ENCODE data around the gene GCNT1.
"Not testable (repeated sequence)": the region's sequence is repeated elsewhere in the genome, so short reads cannot be mapped to it uniquely, and the experiment has no call there.

GCNT1 gene

GRCh38 chr9:76493496-76493895 is 34.5 kb downstream of the GCNT1 start:
- not testable (repeated sequence) for DNase-seq

DNA sequence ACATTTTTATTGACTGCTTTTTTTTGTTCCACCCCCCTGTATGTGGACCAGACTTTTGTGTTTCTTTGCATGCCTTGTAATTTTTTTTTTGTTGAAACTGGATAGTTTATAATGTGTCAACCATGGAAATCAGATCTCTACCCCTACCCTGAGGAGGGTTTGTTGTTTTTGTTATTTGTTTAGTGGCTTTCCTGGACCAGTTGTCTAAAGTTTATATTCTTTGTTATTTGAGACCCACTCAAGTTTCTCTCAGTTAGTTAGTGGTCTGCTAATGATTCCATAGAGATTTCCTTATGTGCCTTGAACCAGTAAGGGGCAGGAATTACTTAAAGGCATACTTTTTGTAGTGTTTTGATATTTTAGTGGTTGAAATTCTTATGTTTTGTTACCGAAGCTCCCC is 41.1 kb downstream of the GCNT1 start:
- DNase-seq, result no peak

- DNase-seq, result no peak
These were observed 43.8 kb downstream of the GCNT1 start for GRCh38 chr9:76502746-76503145.

GRCh38 chr9:76510041-76510440 is 51.1 kb downstream of the GCNT1 start:
- DNase-seq, result no peak

DNA sequence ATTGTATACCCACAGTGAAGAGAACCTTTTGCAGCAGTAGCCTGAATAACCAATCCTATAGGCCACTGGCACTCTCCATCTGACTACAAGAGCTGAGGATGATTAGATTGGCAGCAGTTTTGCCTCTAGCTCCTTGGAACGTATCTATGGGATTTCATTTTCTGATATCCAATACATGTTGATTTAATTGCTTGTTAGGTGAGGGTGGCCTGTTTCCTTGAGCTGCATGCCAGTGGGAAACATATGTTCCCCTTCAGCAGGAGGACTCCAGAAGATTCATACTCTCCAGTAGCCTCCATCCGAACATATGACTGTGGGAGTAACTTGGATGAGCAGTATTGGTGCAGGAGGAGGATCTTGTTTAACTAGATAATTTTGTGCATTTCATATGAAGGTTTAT is 51.5 kb downstream of the GCNT1 start:
- no peak for DNase-seq

GRCh38 chr9:76512826-76513225 is 53.8 kb downstream of the GCNT1 start:
- no peak for DNase-seq

DNA sequence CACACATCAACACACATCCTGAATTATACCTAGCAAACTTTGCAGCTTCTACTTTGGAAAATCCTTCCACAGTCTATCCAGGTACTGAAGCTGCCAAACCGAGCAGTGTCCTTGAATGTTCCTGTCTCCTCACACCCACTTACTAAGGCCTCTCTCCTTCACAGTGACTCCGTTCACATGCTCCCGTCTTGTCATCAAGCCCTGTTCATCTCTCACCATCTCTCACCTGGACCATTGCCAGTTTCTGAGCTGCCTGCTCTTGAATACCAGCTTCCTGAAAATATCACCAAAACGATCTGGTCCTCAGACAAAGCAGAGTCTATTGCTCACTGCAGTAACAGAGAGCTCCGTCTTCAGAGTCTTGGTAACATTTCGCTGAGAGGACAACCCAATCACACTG is 57.4 kb downstream of the GCNT1 start:
- DNase-seq, result peak; percentile 20

DNA sequence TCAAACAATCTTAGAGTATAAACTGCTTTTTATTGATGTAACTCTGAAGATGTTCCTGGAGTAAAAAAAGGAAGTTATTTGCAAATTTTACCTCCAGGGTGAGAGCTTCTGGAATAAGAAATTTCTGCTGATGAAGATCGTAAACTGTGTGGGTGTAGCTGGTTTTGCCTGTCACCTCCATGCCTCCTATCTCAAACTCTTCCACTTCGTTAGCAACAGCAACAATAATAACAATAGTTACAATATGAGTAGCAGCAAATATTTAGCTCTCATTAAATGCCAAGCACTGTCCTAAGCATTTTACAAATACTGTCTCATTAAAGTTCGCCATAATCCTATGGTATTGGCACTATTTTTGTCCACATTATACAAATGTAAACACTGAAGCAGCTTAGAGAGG is 57.9 kb downstream of the GCNT1 start:
- DNase-seq, result no peak

DNA sequence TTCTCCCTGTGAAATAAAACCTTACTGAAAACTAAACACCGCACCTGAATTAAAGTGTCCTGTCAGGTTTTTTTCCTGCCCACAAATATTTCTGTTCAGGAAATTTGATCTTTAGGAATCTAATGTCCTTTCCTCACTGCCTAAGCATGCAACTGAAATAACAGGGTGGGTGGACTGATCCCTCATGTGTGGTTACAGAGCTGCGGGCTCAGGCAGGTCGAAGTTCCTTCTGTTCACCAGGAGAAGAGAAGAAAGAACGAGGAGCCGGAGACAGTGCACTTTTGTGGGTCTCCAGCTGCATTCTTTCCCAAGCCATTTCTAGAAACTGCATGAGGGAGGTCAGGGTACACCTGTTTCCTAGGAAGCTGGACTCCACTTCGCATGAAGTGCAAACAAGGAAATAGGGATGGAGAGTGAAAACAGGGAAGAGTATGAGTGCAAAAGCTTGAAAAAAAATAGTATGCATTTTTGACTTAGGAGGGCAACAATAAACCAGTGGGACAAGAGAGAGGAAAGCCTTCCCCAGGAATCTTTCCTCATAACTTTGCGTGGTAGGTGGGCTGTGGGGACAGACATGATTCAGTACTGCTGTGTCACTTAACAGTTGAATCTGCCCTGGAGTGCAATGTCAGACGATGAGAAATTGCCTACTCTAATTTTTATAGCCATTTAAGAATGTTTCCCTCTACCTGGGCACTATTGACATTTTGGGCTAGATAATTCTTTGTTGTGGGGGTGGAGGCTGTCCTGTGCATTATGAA is 60.3 kb downstream of the GCNT1 start:
- DNase-seq, result no peak

- no peak for DNase-seq
These were observed 62.3 kb downstream of the GCNT1 start for GRCh38 chr9:76521244-76521681.

DNA sequence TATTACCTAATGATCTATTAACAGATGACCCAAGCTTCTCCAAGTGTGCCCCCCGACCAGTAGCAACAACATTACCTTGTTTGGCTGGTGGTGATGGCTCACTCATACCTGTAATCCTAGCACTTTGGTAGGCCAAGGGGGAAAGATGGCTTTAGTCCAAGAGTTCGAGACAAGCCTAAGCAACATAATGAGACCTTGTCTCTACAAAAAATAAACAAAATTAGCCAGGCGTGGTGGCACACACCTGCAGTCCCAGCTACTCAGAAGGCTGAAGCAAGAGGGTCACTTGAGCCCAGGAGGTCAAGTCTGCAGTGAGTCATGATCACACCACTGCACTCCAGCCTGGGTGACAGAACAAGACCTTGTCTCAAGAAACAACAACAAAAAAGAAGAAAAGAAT is 62.9 kb downstream of the GCNT1 start:
- DNase-seq, result no peak

- not testable (repeated sequence) for DNase-seq
These were observed 64.7 kb downstream of the GCNT1 start for GRCh38 chr9:76523617-76524200.

- no peak for DNase-seq
These were observed 66.2 kb downstream of the GCNT1 start for GRCh38 chr9:76525196-76525595.

DNA sequence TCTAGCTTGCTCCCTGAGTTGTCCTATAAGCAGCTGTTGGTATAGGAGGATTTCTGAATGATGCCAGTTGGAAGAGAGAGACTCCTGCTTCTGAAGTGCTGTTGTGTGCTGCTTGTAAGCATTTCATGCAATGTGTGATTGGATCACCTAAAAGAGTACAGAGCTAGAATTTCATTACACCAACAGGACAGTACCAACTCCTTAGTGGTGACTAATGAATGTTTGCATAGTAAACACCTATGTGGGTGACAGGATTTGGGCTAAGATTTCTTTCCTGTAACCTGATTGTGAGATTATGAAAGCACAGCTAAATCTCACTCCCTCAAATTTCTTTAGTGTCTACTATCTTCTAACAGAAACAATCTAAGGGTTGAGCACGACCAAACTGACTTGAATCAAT is 67.0 kb downstream of the GCNT1 start:
- DNase-seq, result no peak

DNA sequence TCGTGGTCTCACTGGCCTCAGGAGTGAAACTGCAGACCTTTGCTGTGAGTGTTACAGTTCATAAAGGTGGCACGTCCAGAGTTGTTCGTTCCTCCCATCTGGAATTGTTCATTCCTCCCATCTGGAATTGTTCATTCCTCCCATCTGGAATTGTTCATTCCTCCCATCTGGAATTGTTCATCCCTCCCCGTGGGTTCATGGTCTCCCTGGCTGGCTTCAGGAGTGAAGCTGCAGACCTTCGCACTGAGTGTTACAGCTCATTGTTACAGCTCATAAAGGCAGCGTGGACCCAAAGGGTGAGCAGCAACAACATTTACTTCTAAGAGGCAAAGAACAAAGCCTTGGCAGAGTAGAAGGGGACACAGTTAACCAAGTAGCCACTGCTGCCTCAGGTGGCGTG is 69.1 kb downstream of the GCNT1 start:
- DNase-seq, result no peak

GRCh38 chr9:76528642-76529190 is 69.7 kb downstream of the GCNT1 start:
- DNase-seq, result no peak

- no peak for DNase-seq
These were observed 70.7 kb downstream of the GCNT1 start for GRCh38 chr9:76529653-76530052.

DNA sequence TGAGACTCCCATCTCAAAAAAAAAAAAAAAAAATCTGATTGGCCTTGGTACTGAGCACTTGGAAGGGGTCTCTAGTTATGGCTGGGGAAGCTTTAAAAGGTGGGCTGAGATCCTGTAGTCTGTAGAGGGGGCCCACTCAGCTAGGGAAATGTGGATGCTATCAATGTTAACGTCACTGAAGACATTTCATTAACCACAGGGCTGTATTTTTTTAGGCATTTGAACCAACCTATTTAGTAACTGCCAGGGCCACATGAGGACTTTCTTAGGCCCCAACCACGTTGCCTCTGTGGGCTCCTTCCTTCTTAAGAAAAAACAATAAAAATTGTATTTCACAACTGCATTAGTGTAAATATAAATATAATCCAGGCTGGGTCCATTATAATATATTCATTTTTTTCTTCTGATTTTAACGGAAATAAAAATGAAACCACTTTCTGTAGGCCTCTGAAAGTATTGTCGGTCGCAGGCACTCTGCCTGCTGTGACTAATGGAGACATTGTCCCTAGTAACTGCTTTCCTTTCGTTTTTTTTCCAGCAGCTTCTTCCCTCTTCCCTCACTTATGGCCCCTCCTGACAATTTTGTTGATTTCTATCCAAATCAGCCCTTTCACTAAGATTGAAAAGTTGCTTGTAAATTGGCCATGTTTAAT is 71.6 kb downstream of the GCNT1 start:
- no peak for DNase-seq

- no peak for DNase-seq
These were observed 72.3 kb downstream of the GCNT1 start for GRCh38 chr9:76531231-76531780.

DNA sequence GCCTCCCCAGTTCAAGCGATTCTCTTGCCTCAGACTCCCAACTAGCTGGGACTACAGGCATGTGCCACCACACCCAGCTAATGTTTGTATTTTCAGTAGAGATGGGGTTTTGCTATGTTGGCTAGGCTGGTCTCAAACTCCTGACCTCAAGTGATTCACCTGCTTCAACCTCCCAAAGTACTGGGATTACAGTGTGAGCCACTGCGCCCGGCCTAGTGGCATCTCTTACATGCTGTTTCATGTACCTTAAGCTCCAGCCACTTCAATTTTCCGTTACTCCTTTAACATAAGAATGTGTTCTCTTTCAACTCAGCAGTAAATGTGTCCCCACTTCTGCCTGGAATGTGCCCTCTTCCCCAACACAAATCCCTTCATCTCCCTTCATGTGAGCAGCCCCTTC is 73.9 kb downstream of the GCNT1 start:
- DNase-seq, result not testable (repeated sequence)

- no peak for DNase-seq
These were observed 75.0 kb downstream of the GCNT1 start for GRCh38 chr9:76534026-76534425.

- DNase-seq, result no peak
These were observed 78.2 kb downstream of the GCNT1 start for GRCh38 chr9:76537150-76537646.

DNA sequence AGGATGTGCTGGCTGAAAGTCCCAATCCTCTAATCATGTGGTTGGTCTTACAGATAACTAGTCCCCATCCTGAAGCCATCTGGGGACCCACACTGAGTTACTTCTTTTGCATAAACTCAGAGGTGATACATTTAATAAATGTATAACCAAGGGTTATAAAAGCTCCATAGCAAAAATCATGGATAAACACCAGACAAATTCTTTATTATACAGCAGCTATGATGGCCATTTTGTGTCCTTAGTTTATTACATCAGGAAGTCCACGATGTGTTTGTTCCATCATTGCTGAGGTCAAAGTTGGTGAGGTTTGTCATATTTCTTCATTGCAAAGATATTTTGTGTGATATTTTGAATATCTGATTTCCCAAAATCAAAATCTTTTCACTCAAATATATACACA is 80.2 kb downstream of the GCNT1 start:
- DNase-seq, result no peak

All from activated gamma-delta T cell treated with Interleukin-2 at 50 U/mL for 16 hours (primary cell).